PC-9 (cell line): Measurements from ENCODE around the gene PRR29. TPM values are rescaled to one million over a fixed set of nuclear protein-coding genes. Genes with fewer than 3 reads are reported as not detected.

ENCODE experiments used
- BruUV-seq: library from RNA; stranded (reverse); fragments of 400-500 nt; replicated peaks from 2 replicates; lab custom pipeline; 2021; lab: Mats Ljungman, UMichigan
- CTCF ChIA-PET: fragments of 300-600 bp; sonication (Branson Sonifier 250); formaldehyde crosslinking; loops from one replicate; lab custom pipeline; 2022; ENCODE audit warnings: antibody characterized with exemption; lab: Charles Lee
- POLR2A ChIA-PET: fragments of 300-600 bp; sonication (Branson Sonifier 250); formaldehyde crosslinking; loops from one replicate; lab custom pipeline; 2022; ENCODE audit warnings: antibody characterized with exemption; ENCODE audit not compliant: unreplicated experiment; lab: Charles Lee
- DNase-seq, 2 experiments: peaks; one replicate each; pipeline versions ENCODE4 v3.0.0 to v3.0.0-alpha.2; 2015 to 2022; ENCODE audit warnings: mixed read lengths in 1 of 2
- H2AFZ ChIP-seq: fragments of 200-600 bp; sonication (generic); 2 replicates; pipeline ENCODE4 v1.8.1; 2017; ENCODE audit warnings: antibody characterized with exemption
- H3F3A ChIP-seq: fragments of 200-600 bp; sonication (generic); 2 replicates; pipeline ENCODE4 v1.8.1; 2017; ENCODE audit warnings: antibody characterized with exemption, mild to moderate bottlenecking, low read depth; ENCODE audit not compliant: insufficient read depth
- H3K27ac ChIP-seq: fragments of 200-600 bp; sonication (generic); 2 replicates; pipeline ENCODE4 v1.6.1; 2016; ENCODE audit warnings: mixed run types
- H3K27me3 ChIP-seq: fragments of 200-600 bp; sonication (generic); 2 replicates; pipeline ENCODE4 v1.6.1; 2016; ENCODE audit warnings: low read depth, mixed run types; ENCODE audit not compliant: insufficient read depth
- H3K36me3 ChIP-seq: fragments of 200-600 bp; sonication (generic); 2 replicates; pipeline ENCODE4 v1.6.1; 2016; ENCODE audit warnings: low read depth, mixed run types
- H3K4me1 ChIP-seq: fragments of 200-600 bp; sonication (generic); replicated peaks from 2 replicates; pipeline ENCODE4 v1.6.1; 2016; ENCODE audit warnings: mixed run types; ENCODE audit not compliant: insufficient read depth
- H3K4me2 ChIP-seq: fragments of 200-600 bp; sonication (generic); 2 replicates; pipeline ENCODE4 v1.6.1; 2017; ENCODE audit warnings: mixed run types
- H3K4me3 ChIP-seq: fragments of 200-600 bp; sonication (generic); 2 replicates; pipeline ENCODE4 v1.6.1; 2016; ENCODE audit warnings: mixed run types
- H3K79me2 ChIP-seq: fragments of 200-600 bp; sonication (generic); 2 replicates; pipeline ENCODE4 v1.6.1; 2017; ENCODE audit warnings: low read depth, mixed run types
- H3K9me2 ChIP-seq: fragments of 200-600 bp; sonication (generic); 2 replicates; pipeline ENCODE4 v1.8.1; 2017; ENCODE audit warnings: mild to moderate bottlenecking; ENCODE audit not compliant: insufficient read depth
- H3K9me3 ChIP-seq: fragments of 200-600 bp; sonication (generic); 2 replicates; pipeline ENCODE4 v1.8.1; 2016; ENCODE audit warnings: low read depth; ENCODE audit not compliant: insufficient read depth
- H4K20me1 ChIP-seq: fragments of 200-600 bp; sonication (generic); 2 replicates; pipeline ENCODE4 v1.8.1; 2017; ENCODE audit not compliant: insufficient read depth
- CTCF ChIP-seq: fragments of 200-600 bp; sonication (generic); conservative IDR thresholded peaks from 2 replicates; pipeline ENCODE4 v1.6.1; 2017; ENCODE audit warnings: mixed run types, antibody characterized with exemption, mild to moderate bottlenecking, moderate library complexity
- EZH2 ChIP-seq: fragments of 200-600 bp; sonication (generic); IDR thresholded peaks from 2 replicates; pipeline ENCODE4 v1.8.0; 2017; ENCODE audit warnings: antibody characterized with exemption, low read depth
- intact Hi-C: fragments of 100-400 bp; cut with micrococcal nuclease; formaldehyde crosslinking; loops from one replicate; pipeline ENCODE4 v1.10.0; 2022; ENCODE audit not compliant: unreplicated experiment
- total RNA-seq: library from RNA; stranded (reverse); gene quantifications from 2 replicates; pipeline ENCODE4 v1.2.3, GENCODE V29; 2021

Gene PRR29
- total RNA-seq, 1 experiment from 2014 or later, result 2.4 TPM

- Histone ChIP-seq H3K4me2 (no peak overlapping the region), H3F3A (peaks cover 3% of the 10 kb centered on the region; the same call in 1 of the 2 replicates), H2AFZ (no peak overlapping the region), H3K9me2 (no peaks in the 10 kb centered on the region; the same call in 1 of the 2 replicates), H3K27me3 (no peaks in the 10 kb centered on the region), H3K36me3 (no peaks in the 10 kb centered on the region), H3K9me3 (no peaks in the 10 kb centered on the region; the same call in 1 of the 2 replicates), H3K79me2 (no peaks in the 10 kb centered on the region), H3K27ac (no peak overlapping the region), H3K4me1 (0 out of 2 replicates have a peak, but pooled peaks cover under 1% of the 10 kb centered on the region), H3K4me3 (no peak overlapping the region), H4K20me1 (no peaks in the 10 kb centered on the region)
- no peak for TF ChIP-seq EZH2
- TF ChIP-seq CTCF, result no peak
- CTCF ChIA-PET, result no interaction called here
- intact Hi-C loops, result no loop called here
- no TSS peak for BruUV-seq
- POLR2A ChIA-PET, result no interaction called here
- no peak for DNase-seq
These were observed 17.3 kb downstream of the PRR29 start for GRCh38 chr17:64015447-64015846.

GRCh38 chr17:64016231-64016784 is 18.2 kb downstream of the PRR29 start:
- Histone ChIP-seq H3K4me3 (no peak overlapping the region), H3K4me1 (no peaks in the 10 kb centered on the region), H3K9me3 (no peaks in the 10 kb centered on the region), H4K20me1 (no peaks in the 10 kb centered on the region), H3K36me3 (no peaks in the 10 kb centered on the region), H3K9me2 (no peaks in the 10 kb centered on the region; the same call in 1 of the 2 replicates), H3F3A (no peaks in the 10 kb centered on the region), H2AFZ (no peak overlapping the region), H3K79me2 (no peaks in the 10 kb centered on the region), H3K27ac (no peak overlapping the region), H3K27me3 (no peaks in the 10 kb centered on the region), H3K4me2 (no peak overlapping the region)
- no peak for DNase-seq
- no TSS peak for BruUV-seq
- intact Hi-C loops, result no loop called here
- ChIA-PET POLR2A (interaction anchor here (0.6 kb wide), 1 partner anchor 50 kb away, joined by 8 read pairs; no protein-coding TSS in a partner anchor), CTCF (interaction anchor here (1.9 kb wide), 1 partner anchor 97 kb away, joined by 5 read pairs; no protein-coding TSS in a partner anchor)
- TF ChIP-seq CTCF (no peak), EZH2 (no peak)

GRCh38 chr17:64016974-64017373 is 18.8 kb downstream of the PRR29 start:
- H3K36me3 ChIP-seq, result no peaks in the 10 kb centered on the region
- H3K4me1 ChIP-seq, result no peaks in the 10 kb centered on the region
- H3K79me2 ChIP-seq, result no peaks in the 10 kb centered on the region
- H3F3A ChIP-seq, result no peaks in the 10 kb centered on the region
- H2AFZ ChIP-seq, result no peak overlapping the region
- no peaks in the 10 kb centered on the region for H3K27me3 ChIP-seq
- CTCF ChIA-PET, result interaction anchor here (1.9 kb wide), 1 partner anchor 97 kb away, joined by 5 read pairs; no protein-coding TSS in a partner anchor
- H3K27ac ChIP-seq, result no peak overlapping the region
- H3K9me2 ChIP-seq, result no peaks in the 10 kb centered on the region; the same call in 1 of the 2 replicates
- intact Hi-C loops, result no loop called here
- POLR2A ChIA-PET, result interaction anchor here (0.6 kb wide), 1 partner anchor 51 kb away, joined by 8 read pairs; no protein-coding TSS in a partner anchor
- H3K9me3 ChIP-seq, result no peaks in the 10 kb centered on the region
- TF ChIP-seq EZH2 (no peak), CTCF (no peak)
- BruUV-seq, result no TSS peak
- H4K20me1 ChIP-seq, result no peaks in the 10 kb centered on the region
- DNase-seq, result no peak
- H3K4me2 ChIP-seq, result no peak overlapping the region
- H3K4me3 ChIP-seq, result no peak overlapping the region
